MM.1S (cell line): Measurements from ENCODE around the gene SIX1.

Source experiments
- CTCF ChIP-seq: fragments of 300-600 bp; sonication (generic); IDR thresholded peaks from 2 replicates; pipeline ENCODE4 v1.5.1; 2016; ENCODE audit warnings: antibody characterized with exemption, low read length, mixed read lengths
- EZH2 ChIP-seq: fragments of 300-600 bp; sonication (generic); optimal IDR thresholded peaks from 2 replicates; pipeline ENCODE3; 2017; ENCODE audit warnings: low read depth, mild to moderate bottlenecking, antibody characterized with exemption, low read length, mixed read lengths

DNA sequence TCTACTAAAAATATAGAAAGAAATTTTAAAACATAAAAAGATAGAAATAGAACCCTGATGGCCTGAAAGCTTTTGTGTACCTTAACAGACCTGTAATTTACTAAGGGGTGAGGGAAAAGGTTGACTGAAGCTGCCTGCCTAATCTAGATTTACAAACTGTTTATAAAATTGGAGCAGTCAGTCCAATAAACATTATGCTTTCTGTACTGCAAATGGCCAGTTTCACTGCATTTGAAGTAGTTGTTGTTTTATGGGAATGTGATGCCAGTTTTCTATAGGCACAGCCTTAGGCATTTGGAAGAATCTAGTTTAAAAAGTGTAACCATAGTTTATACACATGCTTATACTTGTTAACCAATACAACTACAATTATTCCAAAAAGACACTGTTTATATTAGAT lies 19.1 kb downstream of the SIX1 start:
- TF ChIP-seq CTCF, result no peak
- no peak for TF ChIP-seq EZH2
